Measurements from ENCODE around the gene PALLD.

The PALLD gene

GRCh38 chr4:168628251-168628650 lies 131.4 kb downstream of the PALLD start:
- DNase-seq, result no peak

- DNase-seq, result no peak
Observed at GRCh38 chr4:168629566-168629965, 132.7 kb downstream of the PALLD start.

DNA sequence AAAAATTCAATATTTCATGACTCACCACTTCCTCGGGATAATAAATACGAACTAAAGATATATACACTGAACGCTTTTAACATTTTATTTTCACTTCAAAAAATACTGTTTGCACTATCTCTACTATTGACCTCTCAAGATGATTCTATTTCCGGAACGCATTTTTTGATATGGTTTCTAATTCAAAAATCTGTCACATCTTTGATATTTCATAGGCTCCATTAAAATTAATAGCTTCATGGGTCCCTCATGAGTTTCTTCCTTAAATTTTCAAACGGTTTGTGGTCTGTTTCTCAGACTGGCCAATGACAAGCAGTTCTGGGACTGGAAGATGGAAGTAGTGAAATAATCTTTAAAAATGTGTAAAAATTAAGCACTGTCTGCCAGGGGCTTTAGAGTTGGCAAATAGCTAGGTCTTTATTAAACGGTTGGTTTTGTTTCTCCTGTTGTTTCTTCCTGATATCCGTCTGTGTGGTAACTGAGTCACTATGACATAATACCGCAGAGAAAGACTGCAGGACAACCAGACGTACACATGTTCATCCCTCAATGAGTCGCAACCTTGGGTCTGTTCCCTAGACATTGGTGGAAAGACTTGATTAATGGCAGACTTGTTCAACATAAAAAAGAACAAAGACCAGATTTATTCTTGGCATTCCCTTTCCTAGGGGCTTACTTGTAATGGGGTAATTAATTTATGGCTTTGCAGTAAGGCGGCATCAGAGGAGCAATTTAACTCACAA lies 133.8 kb downstream of the PALLD start:
- DNase-seq, result no peak

GRCh38 chr4:168631241-168632162 lies 134.7 kb downstream of the PALLD start:
- no peak for DNase-seq

- DNase-seq, result no peak
Observed at GRCh38 chr4:168632301-168632725, 135.5 kb downstream of the PALLD start.

GRCh38 chr4:168633064-168633463 lies 136.2 kb downstream of the PALLD start:
- DNase-seq, result no peak

DNA sequence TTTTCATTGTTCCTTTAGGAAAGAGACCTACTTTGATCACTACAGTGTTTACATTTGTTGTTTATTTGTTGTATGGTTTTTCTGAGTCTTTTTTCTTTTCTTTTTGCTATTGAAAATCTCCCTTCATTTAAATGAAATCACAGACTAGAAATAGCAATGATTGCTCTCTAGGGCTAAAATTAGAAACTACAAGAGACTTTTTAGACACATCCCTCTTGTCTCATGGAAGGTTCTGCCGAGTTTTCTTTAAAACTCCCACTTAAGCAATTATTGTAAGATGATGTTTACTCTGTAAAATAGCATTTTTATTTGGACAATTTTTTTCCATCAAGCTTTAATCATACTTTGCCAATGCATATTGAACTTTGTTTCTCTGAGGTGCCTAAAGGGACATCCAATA lies 136.6 kb downstream of the PALLD start:
- DNase-seq, result no peak

GRCh38 chr4:168634276-168634802 lies 137.5 kb downstream of the PALLD start:
- no peak for DNase-seq

- DNase-seq, result no peak
Observed at GRCh38 chr4:168636040-168636439, 139.2 kb downstream of the PALLD start.

DNA sequence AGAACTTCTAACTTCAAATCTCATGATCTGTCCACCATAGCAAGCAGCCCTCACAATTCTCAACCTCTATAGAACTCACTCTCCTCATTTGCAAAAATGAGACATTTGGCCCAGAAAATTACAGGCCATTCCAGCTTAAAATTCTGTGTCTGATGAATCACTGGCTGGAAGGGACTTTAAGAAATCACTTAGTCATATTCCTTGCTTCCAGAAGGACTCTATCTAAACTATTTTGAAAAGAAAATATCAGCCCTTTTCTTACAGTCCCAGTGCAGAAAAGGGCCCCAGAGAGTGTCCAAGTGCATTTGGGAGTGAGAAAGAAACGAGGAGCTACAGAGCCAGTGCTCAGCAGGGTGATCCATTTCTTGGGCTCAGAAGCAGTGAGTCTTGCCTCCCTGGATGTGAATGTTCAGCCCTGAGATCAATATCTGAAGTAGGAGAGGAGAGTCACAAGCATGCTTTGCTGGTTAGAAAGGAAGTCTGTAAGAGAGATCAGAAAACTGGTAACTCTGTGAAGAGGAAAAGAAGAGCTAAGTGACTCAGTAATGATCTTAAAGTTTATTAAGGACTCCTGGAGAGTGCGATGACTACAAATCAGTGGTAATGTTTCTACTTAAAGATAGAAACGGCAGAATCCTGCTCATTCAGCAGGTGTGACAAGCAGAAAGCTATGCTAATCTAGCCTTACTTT lies 139.8 kb downstream of the PALLD start:
- no peak for DNase-seq

DNA sequence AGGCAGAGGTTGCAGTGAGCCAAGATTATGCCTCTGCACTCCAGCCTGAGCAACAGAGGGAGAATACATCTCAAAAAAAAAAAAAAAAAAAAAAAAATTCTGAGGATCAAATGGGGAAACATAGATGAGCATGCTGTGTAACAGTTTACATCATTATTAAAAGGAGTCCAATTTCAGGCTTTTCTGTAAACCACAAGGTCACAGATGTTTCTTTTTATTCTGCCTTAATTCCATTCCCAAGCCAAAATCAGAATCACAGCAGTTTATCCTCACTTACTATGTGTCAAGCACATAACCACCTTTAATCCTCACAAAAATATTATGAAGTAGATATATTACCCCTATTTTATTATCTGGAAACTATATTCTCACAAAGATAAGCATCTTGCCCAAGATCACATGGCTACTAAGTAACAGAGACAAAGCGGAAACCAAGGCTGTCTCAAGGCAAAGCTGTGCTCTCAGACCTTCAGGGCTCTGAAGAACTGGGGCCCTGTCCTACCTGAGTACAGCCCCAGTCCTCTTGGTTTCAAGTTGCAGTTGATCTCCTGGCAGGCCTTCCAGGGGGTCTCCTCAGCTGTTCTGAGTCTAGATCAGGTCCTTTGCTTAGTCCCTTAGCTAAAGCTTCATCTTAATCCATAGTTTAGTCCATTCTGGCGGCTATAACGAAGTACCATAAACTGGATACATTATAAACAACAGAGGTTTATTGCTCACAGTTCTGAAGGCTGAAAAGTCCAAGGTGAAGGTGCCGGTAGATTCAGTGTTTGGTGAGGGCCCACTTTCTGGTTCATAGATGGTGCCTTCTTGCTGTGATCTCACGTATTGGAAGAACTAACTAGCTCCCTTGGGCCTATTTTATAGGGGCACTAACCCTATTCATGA lies 141.3 kb downstream of the PALLD start:
- DNase-seq, result no peak

- no peak for DNase-seq
Observed at GRCh38 chr4:168639914-168640313, 143.1 kb downstream of the PALLD start.

GRCh38 chr4:168641811-168642140 lies 144.9 kb downstream of the PALLD start:
- DNase-seq, result no peak

DNA sequence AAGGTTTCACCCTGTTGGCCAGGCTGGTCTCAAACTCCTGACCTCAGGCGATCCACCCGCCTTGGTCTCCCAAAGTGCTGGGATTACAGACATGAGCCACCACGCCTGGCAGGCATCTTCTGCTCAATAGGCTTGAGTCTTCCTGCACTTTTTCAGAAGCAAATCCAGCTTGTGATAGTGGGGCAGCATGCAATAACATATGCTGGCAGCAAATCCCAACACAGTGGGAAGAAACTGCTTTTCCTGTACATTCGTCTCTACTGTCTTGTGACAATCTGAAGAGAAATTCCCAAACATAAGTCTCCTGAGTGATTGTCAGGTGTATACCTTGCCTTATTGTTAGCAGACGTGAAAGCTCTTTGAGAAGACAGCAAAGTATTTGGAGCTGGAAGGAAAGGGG lies 145.7 kb downstream of the PALLD start:
- no peak for DNase-seq

- DNase-seq, result no peak
Observed at GRCh38 chr4:168643111-168643795, 146.4 kb downstream of the PALLD start.

DNA sequence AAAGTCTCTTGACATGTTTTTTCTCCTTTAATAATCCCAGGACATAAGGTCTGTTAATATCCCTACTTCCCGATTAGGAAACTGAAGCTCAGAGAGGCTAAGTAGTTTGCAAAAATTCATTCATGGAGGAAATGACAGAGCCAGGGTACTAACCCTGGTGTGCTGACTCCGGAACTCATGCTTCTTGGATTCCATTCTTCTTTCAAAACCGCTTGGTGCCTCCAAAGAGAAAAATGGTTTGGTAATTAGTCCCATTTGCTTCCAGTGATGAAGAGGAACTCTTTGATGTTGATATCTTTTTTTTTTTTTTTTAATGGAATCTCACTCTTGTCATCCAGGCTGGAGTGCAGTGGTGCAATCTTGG lies 146.9 kb downstream of the PALLD start:
- DNase-seq, result no peak

- no peak for DNase-seq
Observed at GRCh38 chr4:168646001-168646768, 149.3 kb downstream of the PALLD start.

DNA sequence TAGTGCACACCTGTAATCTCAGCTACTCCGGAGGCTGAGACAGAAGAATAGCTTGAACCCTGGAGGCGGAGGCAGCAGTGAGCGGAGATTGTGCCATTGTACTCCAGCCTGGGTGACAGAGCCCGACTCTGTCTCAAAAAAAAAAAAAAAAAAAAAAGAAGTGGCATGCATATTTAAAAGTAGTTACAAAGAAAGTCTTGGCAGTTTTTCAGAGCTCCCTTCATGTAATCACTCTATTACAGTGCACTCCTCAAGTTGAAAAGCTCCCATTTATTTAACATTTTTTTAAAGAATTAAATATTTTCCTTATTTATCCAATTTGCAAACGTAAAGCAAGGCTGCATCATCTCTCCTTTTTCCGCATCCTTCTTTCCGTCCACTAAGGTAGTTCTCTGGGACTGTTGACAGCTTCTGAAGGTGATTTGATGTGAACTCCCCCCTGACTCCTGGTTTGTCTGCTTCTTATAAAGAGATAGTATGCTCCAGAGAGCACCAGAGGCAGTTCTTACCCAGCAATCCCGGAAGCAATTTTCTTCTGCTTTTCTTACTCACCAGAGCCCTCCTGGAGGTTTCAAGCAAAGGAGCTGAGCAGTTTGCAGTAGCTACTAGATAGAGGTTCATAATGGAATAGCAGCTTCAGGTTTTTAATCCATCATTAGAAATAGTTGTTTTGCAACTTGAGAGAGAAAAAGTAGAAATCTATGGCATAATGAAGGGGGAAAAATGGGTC lies 151.0 kb downstream of the PALLD start:
- DNase-seq, result no peak

DNA sequence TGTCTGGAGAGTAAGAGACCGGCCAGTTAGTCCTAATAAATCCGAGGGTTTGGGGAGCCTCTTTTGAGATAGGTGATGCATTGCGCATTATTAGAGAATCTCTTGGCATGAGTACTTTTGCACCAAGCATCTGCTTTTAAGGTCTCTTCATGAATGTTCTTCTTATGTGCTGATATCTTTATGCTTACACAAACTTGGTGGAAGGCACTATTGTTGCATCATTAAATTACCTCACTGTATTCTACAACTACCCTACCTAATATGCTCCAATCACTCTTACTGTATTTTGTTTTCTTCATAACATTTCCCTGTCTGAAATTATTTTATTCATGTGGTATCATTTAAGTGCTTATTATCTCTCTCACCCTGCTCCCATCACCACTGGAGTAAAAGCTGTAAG lies 151.6 kb downstream of the PALLD start:
- DNase-seq, result no peak

- DNase-seq, result no peak
Observed at GRCh38 chr4:168648929-168649328, 152.1 kb downstream of the PALLD start.
